Right atrium auricular region (tissue), 2 donors: ENCODE data around the gene MAU2. TPM values are rescaled to one million over a fixed set of nuclear protein-coding genes. Genes with fewer than 3 reads are reported as not detected.

ENCODE experiments used
- DNase-seq: peaks from one replicate; pipeline ENCODE4 v3.0.0-alpha.2; 2019; ENCODE audit warnings: low spot score
- H3K27ac ChIP-seq, 2 donors: fragments of 200-600 bp; sonication (generic); 1 replicate in 1 of 2; 2 replicates in 1 of 2; pipeline ENCODE4 v1.5.1; 2016 to 2019
- H3K27me3 ChIP-seq, 2 donors: fragments of 200-600 bp; sonication (generic); one replicate each; pipeline versions ENCODE4 v1.5.1 to v1.6.0; 2017 to 2019
- H3K36me3 ChIP-seq: fragments of 200-600 bp; sonication (generic); one replicate; pipeline ENCODE4 v1.5.1; 2016
- H3K4me1 ChIP-seq, 2 donors: fragments of 200-600 bp; sonication (generic); one replicate each; pipeline versions ENCODE4 v1.5.1 to v1.6.0; 2017 to 2019
- H3K4me3 ChIP-seq, 2 donors: fragments of 200-600 bp; sonication (generic); 1 replicate in 1 of 2; 2 replicates in 1 of 2; pipeline ENCODE4 v1.5.1; 2017 to 2019; ENCODE audit warnings: mild to moderate bottlenecking in 1 of 2, moderate library complexity in 1 of 2
- H3K9me3 ChIP-seq, 2 donors: fragments of 200-600 bp; sonication (generic); one replicate each; pipeline ENCODE4 v1.5.1; 2019
- CTCF ChIP-seq, 2 donors: fragments of 200-600 bp; sonication (generic); IDR thresholded peaks; one replicate each; pipeline ENCODE4 v1.5.1; 2019; ENCODE audit warnings: antibody characterized with exemption in 2 of 2
- total RNA-seq, 2 donors: library from RNA; depleted of rRNA; stranded (reverse); fragments of >200 nt; gene quantifications; one replicate each; pipeline ENCODE4 v1.1.0, GENCODE V29; 2016

The MAU2 gene, protein sequence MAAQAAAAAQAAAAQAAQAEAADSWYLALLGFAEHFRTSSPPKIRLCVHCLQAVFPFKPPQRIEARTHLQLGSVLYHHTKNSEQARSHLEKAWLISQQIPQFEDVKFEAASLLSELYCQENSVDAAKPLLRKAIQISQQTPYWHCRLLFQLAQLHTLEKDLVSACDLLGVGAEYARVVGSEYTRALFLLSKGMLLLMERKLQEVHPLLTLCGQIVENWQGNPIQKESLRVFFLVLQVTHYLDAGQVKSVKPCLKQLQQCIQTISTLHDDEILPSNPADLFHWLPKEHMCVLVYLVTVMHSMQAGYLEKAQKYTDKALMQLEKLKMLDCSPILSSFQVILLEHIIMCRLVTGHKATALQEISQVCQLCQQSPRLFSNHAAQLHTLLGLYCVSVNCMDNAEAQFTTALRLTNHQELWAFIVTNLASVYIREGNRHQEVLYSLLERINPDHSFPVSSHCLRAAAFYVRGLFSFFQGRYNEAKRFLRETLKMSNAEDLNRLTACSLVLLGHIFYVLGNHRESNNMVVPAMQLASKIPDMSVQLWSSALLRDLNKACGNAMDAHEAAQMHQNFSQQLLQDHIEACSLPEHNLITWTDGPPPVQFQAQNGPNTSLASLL
- total RNA-seq, result 10 to 100 TPM; 22.1 to 31.3 TPM

GRCh38 chr19:19320361-19321140 is at the start of gene MAU2, which contains the start of gene SUGP1:
Gene MAU2 (plus strand): TSS chr19:19320829. CDS start chr19:19320860, 31 bp downstream.
Gene SUGP1 (minus strand): TSS chr19:19320509. CDS start chr19:19320496, 13 bp downstream.
- Histone ChIP-seq H3K4me3 (peak within 1 kb of the TSS; percentile 88 to 97), H3K9me3 (no peaks in the 10 kb centered on the region), H3K27ac (peak within 1 kb of the TSS; percentile 84 to 90), H3K4me1 (peaks cover 0 to 44% of the 10 kb centered on the region in 2 donors), H3K36me3 (peaks cover 21% of the 10 kb centered on the region), H3K27me3 (no peaks in the 10 kb centered on the region)
- TF ChIP-seq CTCF (IDR thresholded peaks at IDR 0.05), result peak in 1 of 2 donors; percentile 49
- DNase-seq, result peak; percentile 89

DNA sequence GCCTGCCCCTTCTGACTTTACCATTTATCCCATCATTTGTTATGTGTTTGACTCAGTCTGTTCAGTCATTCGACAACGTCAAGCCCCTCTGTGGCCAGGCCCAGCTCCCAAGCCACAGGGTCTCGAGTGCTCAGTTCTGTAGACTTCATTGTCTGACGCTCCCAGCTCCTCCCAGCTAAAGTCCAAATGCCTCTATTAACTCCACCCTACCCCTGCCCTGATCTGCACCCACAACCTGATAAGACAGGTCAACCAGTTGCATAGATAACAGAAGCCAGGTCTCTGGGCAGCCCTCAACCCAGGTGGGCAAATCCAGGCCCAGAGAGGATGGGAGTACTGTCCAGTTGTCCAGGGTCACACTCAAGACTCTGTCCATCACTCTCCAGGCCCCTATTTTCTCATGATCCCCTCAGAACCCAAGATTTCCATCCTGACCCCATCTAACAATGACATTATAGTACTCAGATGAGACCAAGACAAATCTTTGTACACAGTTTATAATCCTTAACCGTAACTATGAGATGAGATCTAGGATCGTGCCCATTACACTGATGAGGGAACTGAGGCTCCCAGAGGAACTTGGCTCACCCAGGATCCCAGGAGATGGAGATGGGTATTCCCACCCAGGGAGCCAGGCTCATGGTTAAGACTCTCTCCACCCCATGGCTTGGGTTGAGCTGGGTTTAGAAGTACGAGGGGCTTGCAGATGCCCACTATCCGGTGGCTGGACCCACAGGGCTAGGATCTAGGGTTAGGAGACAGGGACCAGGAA is 48.6 kb upstream of the MAU2 start:
- Histone ChIP-seq H3K9me3 (no peaks in the 10 kb centered on the region), H3K4me3 (no peak overlapping the region), H3K27ac (no peak overlapping the region), H3K27me3 (no peaks in the 10 kb centered on the region), H3K4me1 (peaks cover 0 to 7% of the 10 kb centered on the region in 2 donors), H3K36me3 (peaks cover 16% of the 10 kb centered on the region)
- no peak for DNase-seq
- TF ChIP-seq CTCF (IDR thresholded peaks at IDR 0.05), result no peak

DNA sequence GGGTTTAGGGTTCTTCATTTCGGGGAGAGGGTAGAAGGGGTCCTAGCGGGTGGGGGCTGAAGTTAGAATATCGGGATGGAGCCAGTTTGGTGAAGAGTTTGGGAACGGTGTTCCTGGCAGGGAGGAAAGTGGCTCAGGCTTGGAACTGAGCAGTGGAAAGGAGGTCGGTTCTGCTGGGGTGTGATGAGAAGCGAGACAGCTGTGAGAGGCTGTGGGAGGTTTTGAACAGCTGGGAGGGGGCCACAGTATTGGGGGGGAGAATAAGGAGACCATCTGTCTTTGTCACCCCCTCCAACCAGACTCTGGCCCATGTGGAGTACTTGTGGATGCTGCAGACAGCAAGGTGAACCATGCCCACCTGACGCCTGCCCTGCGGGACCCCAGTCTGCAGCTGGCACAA is 46.5 kb upstream of the MAU2 start:
- no peak for DNase-seq
- H3K27ac ChIP-seq, result no peak overlapping the region
- peaks cover 0 to 7% of the 10 kb centered on the region in 2 donors for H3K4me1 ChIP-seq
- H3K4me3 ChIP-seq, result no peak overlapping the region
- H3K36me3 ChIP-seq, result peaks cover 35% of the 10 kb centered on the region
- no peaks in the 10 kb centered on the region for H3K9me3 ChIP-seq
- no peaks in the 10 kb centered on the region for H3K27me3 ChIP-seq
- no peak for TF ChIP-seq CTCF (IDR thresholded peaks at IDR 0.05)

DNA sequence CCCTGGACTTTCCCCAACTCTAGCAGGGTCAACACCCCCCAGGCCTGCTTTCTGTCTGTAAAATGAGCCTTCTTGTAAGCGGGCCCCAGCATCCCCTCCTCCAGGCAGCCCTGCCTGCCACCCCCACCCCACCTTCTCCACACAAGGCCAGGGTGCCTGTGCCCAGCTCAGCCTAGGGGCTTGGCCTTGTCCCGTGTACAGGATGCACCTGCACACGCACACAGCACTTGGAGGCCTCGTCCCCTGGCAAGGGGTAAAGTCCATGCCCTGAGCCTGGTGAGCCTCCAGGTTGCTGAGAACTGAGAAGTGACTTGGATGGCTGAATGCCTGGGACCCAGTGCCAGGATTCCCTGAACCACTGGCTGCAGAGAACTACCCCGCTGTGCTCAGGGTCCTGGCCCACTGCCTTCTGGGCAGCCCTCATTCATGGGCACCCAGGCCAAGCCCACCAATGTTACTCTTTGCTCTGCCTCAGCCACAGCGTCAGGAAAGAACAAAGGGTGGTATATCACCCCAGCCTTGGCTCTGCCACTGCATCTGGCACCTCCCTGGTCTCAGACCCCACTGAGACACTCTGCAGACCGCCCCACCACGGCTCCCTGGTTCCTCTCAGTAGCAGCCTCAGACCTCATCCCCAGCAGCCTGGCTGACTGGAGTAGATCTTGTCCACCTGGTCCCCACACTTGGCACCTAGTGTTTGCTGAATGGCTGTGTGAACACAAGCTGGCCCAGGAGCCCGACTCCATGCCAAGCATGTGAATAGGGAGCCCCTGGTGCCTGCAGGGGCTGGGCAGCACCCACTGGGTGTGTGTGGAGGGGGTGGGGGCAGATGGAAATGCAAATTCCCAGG is 45.7 kb upstream of the MAU2 start:
- no peak overlapping the region for H3K27ac ChIP-seq
- no peaks in the 10 kb centered on the region for H3K27me3 ChIP-seq
- no peak for DNase-seq
- no peaks in the 10 kb centered on the region for H3K9me3 ChIP-seq
- H3K36me3 ChIP-seq, result peaks cover 42% of the 10 kb centered on the region
- no peak overlapping the region for H3K4me3 ChIP-seq
- TF ChIP-seq CTCF (IDR thresholded peaks at IDR 0.05), result no peak
- peaks cover 0 to 7% of the 10 kb centered on the region in 2 donors for H3K4me1 ChIP-seq
